HepG2 (cell line): ENCODE data around the gene LIME1. TPM values are rescaled to one million over a fixed set of nuclear protein-coding genes. Genes with fewer than 3 reads are reported as not detected.

Experiments used
- ATAD3A ChIP-seq: sonication (generic); formaldehyde crosslinking; IDR thresholded peaks from 2 replicates; pipeline ENCODE4 v1.4.0; 2020; ENCODE audit warnings: missing genetic modification reagents
- DZIP1 ChIP-seq: sonication (generic); formaldehyde crosslinking; IDR thresholded peaks from 2 replicates; pipeline ENCODE4 v1.5.0; 2020; ENCODE audit warnings: mild to moderate bottlenecking, missing genetic modification reagents
- ETV5 ChIP-seq: IDR thresholded peaks from 2 replicates; pipeline ENCODE4 v1.6.1; 2018; ENCODE audit warnings: missing biosample characterization, missing genetic modification reagents, inconsistent platforms, borderline replicate concordance
- HMG20B ChIP-seq: conservative IDR thresholded peaks from 2 replicates; pipeline ENCODE4 v1.6.1; 2016; ENCODE audit warnings: missing genetic modification reagents, missing compliant biosample characterization
- NR2F1 ChIP-seq, 2 experiments: fragments of 450-650 bp in 1 of 2; formaldehyde crosslinking in 1 of 2; IDR thresholded peaks; 2 replicates each; pipeline versions ENCODE4 v1.5.0 to v1.6.1; 2016 to 2020; ENCODE audit warnings: mild to moderate bottlenecking in 1 of 2, missing compliant biosample characterization in 1 of 2, missing genetic modification reagents in 1 of 2, moderate library complexity in 1 of 2
- RORA ChIP-seq: sonication (generic); formaldehyde crosslinking; IDR thresholded peaks from 2 replicates; pipeline ENCODE4 v1.5.0; 2020; ENCODE audit warnings: mild to moderate bottlenecking, missing genetic modification reagents, moderate library complexity
- TBX2 ChIP-seq: sonication (generic); formaldehyde crosslinking; IDR thresholded peaks from 2 replicates; pipeline ENCODE4 v1.5.0; 2020; ENCODE audit warnings: missing genetic modification reagents, mild to moderate bottlenecking, borderline replicate concordance
- ZMYM2 ChIP-seq: sonication (generic); formaldehyde crosslinking; IDR thresholded peaks from 2 replicates; pipeline ENCODE4 v1.8.0; 2022; ENCODE audit warnings: mild to moderate bottlenecking, missing genetic modification reagents
- ZNF326 ChIP-seq: sonication (generic); formaldehyde crosslinking; IDR thresholded peaks from 2 replicates; pipeline ENCODE4 v1.4.0; 2020; ENCODE audit warnings: missing genetic modification reagents, borderline replicate concordance
- ZNF572 ChIP-seq: sonication (generic); formaldehyde crosslinking; IDR thresholded peaks from 2 replicates; pipeline ENCODE4 v1.5.1; 2020; ENCODE audit warnings: mild to moderate bottlenecking, missing genetic modification reagents
- ZNF609 ChIP-seq: sonication (generic); formaldehyde crosslinking; IDR thresholded peaks from 2 replicates; pipeline ENCODE4 v1.4.0; 2020; ENCODE audit warnings: mild to moderate bottlenecking, missing genetic modification reagents, borderline replicate concordance
- ZNF775 ChIP-seq: sonication (generic); formaldehyde crosslinking; IDR thresholded peaks from 2 replicates; pipeline ENCODE4 v1.4.0; 2020; ENCODE audit warnings: missing genetic modification reagents, mild to moderate bottlenecking, moderate library complexity, borderline replicate concordance
- polyA plus RNA-seq, 8 experiments: library from polyadenylated mRNA; depleted of rRNA in 3 of 8; stranded (reverse) in 7 of 8; unstranded in 1 of 8; fragments of >200 nt; fragmentation: Illumina TruSeq in 4 of 8; extraction: Trizol in 4 of 8; gene quantifications; 2 replicates each; pipeline versions ENCODE4 v1.2.1 to v1.2.3, GENCODE V29; 2011 to 2016; ENCODE audit warnings: low read depth in 4 of 8, missing spikeins in 1 of 8, mixed read lengths in 1 of 8; ENCODE audit not compliant: insufficient read depth in 1 of 8
- total RNA-seq, 5 experiments: library from RNA; depleted of rRNA; stranded (reverse); fragments of >200 nt; fragmentation: Illumina TruSeq; extraction: Trizol; gene quantifications; 2 replicates each; pipeline ENCODE4 v1.2.3, GENCODE V29; 2016; ENCODE audit warnings: low read depth in 1 of 5

The LIME1 gene
- total and polyA plus RNA-seq, 2 of the 13 experiments (the other 11 are each of a cell fraction or from before 2014, with no cell fraction given), result 13.0 to 61.5 TPM

- TF ChIP-seq ZNF609 (CRISPR knock-in tag), result 0 out of 2 replicates have a peak, but pooled peaks have one; percentile 23
- TF ChIP-seq DZIP1, result no peak
- TF ChIP-seq ZNF572 (CRISPR knock-in tag), result 0 out of 2 replicates have a peak, but pooled peaks have one; percentile 54
- TF ChIP-seq HMG20B (CRISPR knock-in tag), result no peak
- 0 out of 2 replicates have a peak, but pooled peaks have one; percentile 10 for TF ChIP-seq ZMYM2 (CRISPR knock-in tag)
- TF ChIP-seq ETV5 (CRISPR knock-in tag), result no peak
- TF ChIP-seq RORA (CRISPR knock-in tag), result no peak
- no peak for TF ChIP-seq NR2F1 (CRISPR knock-in tag; IDR thresholded peaks at IDR 0.05)
- TF ChIP-seq ZNF775 (CRISPR knock-in tag), result 0 out of 2 replicates have a peak, but pooled peaks have one; percentile 10
- TF ChIP-seq ZNF326 (CRISPR knock-in tag), result no peak
- 0 out of 2 replicates have a peak, but pooled peaks have one; percentile 43 for TF ChIP-seq ATAD3A (CRISPR knock-in tag)
- TF ChIP-seq TBX2 (CRISPR knock-in tag), result no peak
Measured at GRCh38 chr20:63734946-63735858, 1.3 kb upstream of the LIME1 start (continued).
